Esophagus squamous epithelium (tissue), 5 donors: Measurements from ENCODE around the gene PFKFB4. TPM values are rescaled to one million over a fixed set of nuclear protein-coding genes. Genes with fewer than 3 reads are reported as not detected.
A peak's percentile ranks its signal among the peaks of the same experiment; 100 is the strongest.
"Not testable (repeated sequence)": the region's sequence is repeated elsewhere in the genome, so short reads cannot be mapped to it uniquely, and the experiment has no call there.

Experiments
- DNase-seq: peaks from one replicate; lab custom pipeline; 2025; lab: John Stamatoyannopoulos, UW
- H3K27ac ChIP-seq, 4 donors: fragments of 200-600 bp; sonication (generic); one replicate each; pipeline ENCODE4 v1.5.1; 2016 to 2019; ENCODE audit warnings: mild to moderate bottlenecking in 1 of 4
- H3K27me3 ChIP-seq, 4 donors: fragments of 200-600 bp; sonication (generic); 1 replicate in 3 of 4; 2 replicates in 1 of 4; pipeline versions ENCODE4 v1.5.1 to v1.6.0; 2017 to 2021; ENCODE audit warnings: antibody characterized with exemption in 1 of 4
- H3K36me3 ChIP-seq, 3 donors: fragments of 200-600 bp; sonication (generic); one replicate each; pipeline ENCODE4 v1.5.1; 2016 to 2019
- H3K4me1 ChIP-seq, 3 donors: fragments of 200-600 bp; sonication (generic); one replicate each; pipeline ENCODE4 v1.5.1; 2017 to 2019
- H3K4me3 ChIP-seq, 4 donors: fragments of 200-600 bp; sonication (generic); 1 replicate in 3 of 4; 2 replicates in 1 of 4; pipeline ENCODE4 v1.5.1; 2016 to 2019; ENCODE audit warnings: mild to moderate bottlenecking in 2 of 4, moderate library complexity in 1 of 4
- H3K9me3 ChIP-seq, 3 donors: fragments of 200-600 bp; sonication (generic); one replicate each; pipeline ENCODE4 v1.5.1; 2016 to 2019
- POLR2A ChIP-seq, 4 donors: fragments of 450-650 bp; IDR thresholded peaks; one replicate each; pipeline ENCODE4 v1.6.1; 2017; ENCODE audit warnings: antibody characterized with exemption in 4 of 4, mild to moderate bottlenecking in 4 of 4, moderate library complexity in 3 of 4
- WGBS, 2 donors: methylation state at CpG; one replicate each; pipeline ENCODE4 v1.1.5; 2018; 5-methylcytosine and 5-hydroxymethylcytosine counted together
- intact Hi-C: fragments of 100-400 bp; cut with DNase I; formaldehyde crosslinking; loops from one replicate; pipeline ENCODE4 v1.15.0; 2022
- total RNA-seq, 4 donors: library from RNA; depleted of rRNA; stranded (reverse); fragments of >200 nt; gene quantifications; one replicate each; pipeline ENCODE4 v1.1.0, GENCODE V29; 2016
- TF ChIP-seq, protein P1 (sequence below), 6 experiments: fragments of 450-650 bp in 4 of 6; fragments of 200-600 bp in 2 of 6; sonication (generic) in 2 of 6; IDR thresholded peaks; one replicate each; pipeline ENCODE4 v1.5.1; 2016 to 2019; ENCODE audit warnings: antibody characterized with exemption in 6 of 6, mild to moderate bottlenecking in 4 of 6, moderate library complexity in 4 of 6
- donor health status: DM: yes; HTN: yes; CAD: no.

The PFKFB4 gene
- total RNA-seq, 4 donors from 2014 or later, result 6.7 to 10.2 (median 8.0) TPM

- WGBS, 2 donors, result 86 to 100% methylated on average over 1 to 2 of the region's 9 CpGs
- DNase-seq, result no peak
- H3K4me1 ChIP-seq, result peaks cover 6 to 42% (median 15%) of the 10 kb centered on the region in 3 donors
Measured at GRCh38 chr3:48477959-48478520, 78.6 kb downstream of the PFKFB4 start.

DNA sequence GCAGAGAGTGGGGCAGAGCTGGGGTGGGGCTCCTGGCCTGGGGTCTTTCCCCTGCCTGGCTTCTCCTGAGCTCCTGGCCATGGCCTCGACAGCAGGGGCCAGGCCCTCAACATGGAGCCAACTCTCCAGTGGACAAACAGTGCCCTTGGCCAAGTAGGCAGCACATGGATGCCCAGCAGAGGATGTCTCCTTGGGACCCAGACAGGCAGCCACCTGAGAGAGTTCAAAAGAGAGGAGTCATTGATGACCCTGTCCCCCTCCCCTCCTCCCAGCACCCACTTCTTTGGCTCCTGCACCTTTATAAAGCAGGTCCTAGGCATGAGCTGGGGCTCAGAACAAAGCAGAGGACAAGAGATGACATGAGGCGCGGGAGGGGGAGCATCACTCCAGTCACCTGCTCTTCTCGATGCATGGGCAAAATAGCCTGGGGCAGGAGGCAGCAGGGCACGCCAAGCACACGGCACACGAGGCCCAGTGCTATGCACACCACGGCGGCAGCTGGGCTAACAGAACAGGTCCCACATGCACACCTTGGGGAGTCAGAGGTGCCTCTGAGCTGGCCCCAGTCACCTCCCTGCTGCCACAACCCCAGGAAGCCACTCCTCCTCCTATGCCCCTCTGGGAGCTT, 80.1 kb downstream of the PFKFB4 start:
- no peak overlapping the region for H3K4me3 ChIP-seq
- no peaks in the 10 kb centered on the region for H3K27me3 ChIP-seq
- intact Hi-C loops, result no loop called here
- TF ChIP-seq, protein P1, sequence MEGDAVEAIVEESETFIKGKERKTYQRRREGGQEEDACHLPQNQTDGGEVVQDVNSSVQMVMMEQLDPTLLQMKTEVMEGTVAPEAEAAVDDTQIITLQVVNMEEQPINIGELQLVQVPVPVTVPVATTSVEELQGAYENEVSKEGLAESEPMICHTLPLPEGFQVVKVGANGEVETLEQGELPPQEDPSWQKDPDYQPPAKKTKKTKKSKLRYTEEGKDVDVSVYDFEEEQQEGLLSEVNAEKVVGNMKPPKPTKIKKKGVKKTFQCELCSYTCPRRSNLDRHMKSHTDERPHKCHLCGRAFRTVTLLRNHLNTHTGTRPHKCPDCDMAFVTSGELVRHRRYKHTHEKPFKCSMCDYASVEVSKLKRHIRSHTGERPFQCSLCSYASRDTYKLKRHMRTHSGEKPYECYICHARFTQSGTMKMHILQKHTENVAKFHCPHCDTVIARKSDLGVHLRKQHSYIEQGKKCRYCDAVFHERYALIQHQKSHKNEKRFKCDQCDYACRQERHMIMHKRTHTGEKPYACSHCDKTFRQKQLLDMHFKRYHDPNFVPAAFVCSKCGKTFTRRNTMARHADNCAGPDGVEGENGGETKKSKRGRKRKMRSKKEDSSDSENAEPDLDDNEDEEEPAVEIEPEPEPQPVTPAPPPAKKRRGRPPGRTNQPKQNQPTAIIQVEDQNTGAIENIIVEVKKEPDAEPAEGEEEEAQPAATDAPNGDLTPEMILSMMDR (IDR thresholded peaks at IDR 0.05), result no peak
- no peak for TF ChIP-seq POLR2A (IDR thresholded peaks at IDR 0.05)
- peaks cover 0 to 58% (median 8%) of the 10 kb centered on the region in 3 donors for H3K36me3 ChIP-seq
- H3K27ac ChIP-seq, result peak overlapping the region in 1 of 4 donors; percentile 33
- no peak for DNase-seq
- peaks cover 13 to 56% (median 22%) of the 10 kb centered on the region in 3 donors for H3K4me1 ChIP-seq
- no peaks in the 10 kb centered on the region for H3K9me3 ChIP-seq
- WGBS, 2 donors, result 40% methylated on average over 1 to 7 of the region's 9 CpGs

More at GRCh38 chr3:48477959-48478520, 78.6 kb downstream of the PFKFB4 start:
- TF ChIP-seq, protein P1 (IDR thresholded peaks at IDR 0.05), result no peak
- TF ChIP-seq POLR2A (IDR thresholded peaks at IDR 0.05), result no peak
- Histone ChIP-seq H3K27me3 (no peaks in the 10 kb centered on the region), H3K4me3 (peak overlapping the region in 2 of 4 donors; percentile 15 to 19), H3K9me3 (no peaks in the 10 kb centered on the region), H3K27ac (peak overlapping the region in 2 of 4 donors; percentile 49 to 68), H3K36me3 (peaks cover 0 to 63% (median 8%) of the 10 kb centered on the region in 3 donors)
- intact Hi-C loops, result no loop called here

DNA sequence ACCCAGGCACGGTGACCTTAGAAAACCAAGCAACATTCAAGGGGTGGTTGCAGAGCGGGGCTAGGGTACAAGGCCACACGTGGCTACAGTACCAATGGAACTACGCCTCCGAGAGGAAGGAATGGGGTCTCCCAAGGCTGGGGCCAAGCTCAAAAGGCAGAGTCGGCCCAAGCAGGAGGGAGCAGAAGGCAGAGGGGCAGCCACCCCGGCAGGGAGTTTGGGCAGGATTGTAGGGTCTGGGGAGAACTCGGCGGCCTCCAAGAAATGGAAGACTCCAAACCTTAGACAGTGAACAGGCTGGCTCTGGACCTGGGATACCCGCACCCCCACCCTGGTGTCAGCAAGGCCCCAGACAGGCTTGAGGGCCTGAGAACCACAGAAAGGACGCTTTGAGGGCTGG, 81.4 kb downstream of the PFKFB4 start:
- Histone ChIP-seq H3K4me1 (peaks cover 22 to 69% (median 36%) of the 10 kb centered on the region in 3 donors), H3K36me3 (peaks cover 0 to 50% (median 8%) of the 10 kb centered on the region in 3 donors), H3K9me3 (no peaks in the 10 kb centered on the region), H3K27me3 (no peaks in the 10 kb centered on the region), H3K27ac (peak overlapping the region in 3 of 4 donors; percentile 34 to 97 (median 45)), H3K4me3 (no peak overlapping the region)
- DNase-seq, result no peak
- TF ChIP-seq, protein P1 (IDR thresholded peaks at IDR 0.05), result no peak
- TF ChIP-seq POLR2A (IDR thresholded peaks at IDR 0.05), result no peak
- whole genome bisulfite sequencing, 2 donors, result 80 to 85% methylated on average over 7 to 11 of the region's 11 CpGs
- intact Hi-C loops, result no loop called here

DNA sequence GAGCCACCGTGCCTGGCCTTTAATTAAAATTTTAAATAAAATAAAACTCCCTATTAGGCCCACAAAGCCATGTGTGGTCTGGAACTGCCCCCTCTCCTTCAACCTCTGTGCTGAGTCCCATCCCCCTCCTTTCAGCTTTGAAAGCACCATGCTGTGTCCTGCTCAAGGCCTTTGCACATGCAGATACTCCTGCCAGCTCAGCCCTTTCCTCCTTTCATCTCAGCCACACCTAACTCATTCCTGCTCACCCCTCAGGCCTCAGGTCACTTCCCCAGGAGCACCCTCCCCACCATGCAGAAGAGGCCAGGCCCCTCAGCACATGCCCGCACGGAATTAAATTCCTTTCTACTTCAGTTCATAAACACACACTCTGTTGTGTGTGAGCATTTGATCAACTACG, 82.0 kb downstream of the PFKFB4 start:
- no peak for DNase-seq
- H3K4me3 ChIP-seq, result no peak overlapping the region
- H3K9me3 ChIP-seq, result no peaks in the 10 kb centered on the region
- TF ChIP-seq, protein P1 (IDR thresholded peaks at IDR 0.05), result no peak
- TF ChIP-seq POLR2A (IDR thresholded peaks at IDR 0.05), result no peak
- peak overlapping the region in 3 of 4 donors; percentile 22 to 97 (median 45) for H3K27ac ChIP-seq
- peaks cover 28 to 75% (median 42%) of the 10 kb centered on the region in 3 donors for H3K4me1 ChIP-seq
- intact Hi-C loops, result no loop called here
- 60 to 68% methylated on average over 4 of the region's 4 CpGs for WGBS, 2 donors
- no peaks in the 10 kb centered on the region for H3K27me3 ChIP-seq
- peaks cover 0 to 56% (median 8%) of the 10 kb centered on the region in 3 donors for H3K36me3 ChIP-seq

GRCh38 chr3:48474031-48474430, 82.6 kb downstream of the PFKFB4 start:
- H3K9me3 ChIP-seq, H3K27me3 ChIP-seq, H3K4me3 ChIP-seq, intact Hi-C loops, DNase-seq: not testable (repeated sequence)
- Histone ChIP-seq H3K4me1 (peaks cover 34 to 81% (median 48%) of the 10 kb centered on the region in 3 donors), H3K36me3 (peaks cover 4 to 56% (median 12%) of the 10 kb centered on the region in 3 donors), H3K27ac (peak overlapping the region in 3 of 4 donors; percentile 93 to 99 (median 97))
- WGBS, 2 donors, result 94 to 100% methylated on average over 3 to 4 of the region's 4 CpGs
